ENCODE measurements around the gene BAHCC1. TPM values are rescaled to one million over a fixed set of nuclear protein-coding genes. Genes with fewer than 3 reads are reported as not detected.

Gene BAHCC1
- total and polyA plus RNA-seq, 2 of the 8 experiments (the other 6 are each of a cell fraction or from before 2014, with no cell fraction given), result 0.26 to 0.58 TPM

GRCh38 chr17:81514489-81514738 lies 119.2 kb downstream of the BAHCC1 start:
- no peak for DNase-seq (ENCODE audit: low read depth in 1 of 2, low spot score in 2 of 2)
- peaks cover 36% of the 10 kb centered on the region for H3K23me2 ChIP-seq (ENCODE audit: low read depth, low read length)
- 20% methylated on average over 1 of the region's 34 CpGs; no CpG with 5 or more reads in 1 of the 2 experiments for WGBS, 2 experiments (ENCODE audit: extremely low coverage in 1 of 2, insufficient coverage in 1 of 2, insufficient read length in 1 of 2, insufficient replicate concordance in 2 of 2, low coverage in 1 of 2, low lambda C conversion rate in 2 of 2, missing lambda C conversion rate in 1 of 2)
- peaks cover 0 to 20% (median 12%) of the 10 kb centered on the region in 4 experiments; a peak in 5 of 7 replicates for H3K27me3 ChIP-seq (replicated peaks in 1 of 4; ENCODE audit: control insufficient read depth in 3 of 4, extremely low read depth in 1 of 4, insufficient read depth in 3 of 4, low read length in 3 of 4)
- H3K4ac ChIP-seq (replicated peaks; ENCODE audit: insufficient read length, low read depth, low read length), result no peak overlapping the region
- no peak for FAIRE-seq
- H3K27ac ChIP-seq (ENCODE audit: low read depth, low read length), result peak overlapping the region; percentile 89; the same call in 1 of the 2 replicates
- peak overlapping the region; percentile 95; the same call in 1 of the 2 replicates for H3K18ac ChIP-seq (ENCODE audit: extremely low read depth, low read length)
- TF ChIP-seq BACH1 (IDR thresholded peaks at IDR 0.05; ENCODE audit: low read length) (peak; percentile 10; the same call in 1 of the 2 replicates), TAF7 (optimal IDR thresholded peaks at IDR 0.05; ENCODE audit: borderline replicate concordance, low read depth, low read length) (no peak), KDM1A (IDR thresholded peaks at IDR 0.05; ENCODE audit: borderline replicate concordance, low read length) (0 out of 2 replicates have a peak, but pooled peaks have one; percentile 0), SP2 (IDR thresholded peaks at IDR 0.05; ENCODE audit: low read length) (no peak), TEAD4 (IDR thresholded peaks at IDR 0.05; ENCODE audit: low read depth, low read length) (no peak)
- no peak overlapping the region for H2BK15ac ChIP-seq (ENCODE audit: low read length)
- H3K4me3 ChIP-seq (ENCODE audit: extremely low read depth in 1 of 4, insufficient read depth in 2 of 4, low read depth in 3 of 4, low read length in 4 of 4), result peak overlapping the region; percentile 56 to 75 (median 66)
- peak overlapping the region in 3 of 4 experiments; percentile 46 to 77 (median 75); a peak in 5 of 7 replicates for H3K9ac ChIP-seq (replicated peaks in 1 of 4; ENCODE audit: extremely low read depth in 1 of 4, low read depth in 3 of 4, low read length in 3 of 4)
- H2AK5ac ChIP-seq (ENCODE audit: low read depth, low read length), result 0 out of 2 replicates have a peak overlapping the region, but pooled peaks have one; percentile 15
- H3K4me2 ChIP-seq (ENCODE audit: insufficient read depth in 1 of 2, low read depth in 2 of 2, low read length in 2 of 2), result peak overlapping the region; percentile 75 to 85
- peak overlapping the region; percentile 7 for H4K5ac ChIP-seq (ENCODE audit: insufficient read length, low read depth, low read length)
- peaks cover 0 to 35% (median 20%) of the 10 kb centered on the region in 4 experiments; a peak in 6 of 7 replicates for H3K4me1 ChIP-seq (replicated peaks in 1 of 4; ENCODE audit: control insufficient read depth in 3 of 4, insufficient read depth in 4 of 4, low read length in 3 of 4)
- H4K91ac ChIP-seq (replicated peaks; ENCODE audit: insufficient read length, low read length), result peak overlapping the region; percentile 12
- peaks cover 24 to 44% of the 10 kb centered on the region in 2 experiments for H3K79me2 ChIP-seq (ENCODE audit: control insufficient read depth in 1 of 2, insufficient read depth in 2 of 2, low read length in 2 of 2)
- POLR2A ChIA-PET (ENCODE audit: partially characterized antibody), result interaction anchor here (1.0 to 35.8 kb wide), 20 partner anchors 2 to 395 kb away, joined by 3 to 1004 read pairs (median 6); partner anchors contain the start of genes ACTG1, ARL16, BAHCC1 and FAAP100
- peaks cover 19 to 27% (median 25%) of the 10 kb centered on the region in 4 experiments; a peak in 7 of 8 replicates for H3K36me3 ChIP-seq (ENCODE audit: control insufficient read depth in 2 of 4, insufficient read depth in 4 of 4, low read length in 3 of 4)
- H2BK120ac ChIP-seq (replicated peaks; ENCODE audit: low read depth, low read length), result no peak overlapping the region
- peak overlapping the region; percentile 36 for H3K56ac ChIP-seq (replicated peaks; ENCODE audit: insufficient read length, low read depth, low read length)
- H3K79me1 ChIP-seq (ENCODE audit: low read depth, low read length), result peaks cover 19% of the 10 kb centered on the region
- H2AFZ ChIP-seq (ENCODE audit: low read length), result no peak overlapping the region
- H3K9me3 ChIP-seq (ENCODE audit: insufficient read depth in 2 of 2, low read depth in 1 of 2, low read length in 1 of 2), result no peaks in the 10 kb centered on the region
- no peak overlapping the region for H3K23ac ChIP-seq (ENCODE audit: insufficient read length)
- CTCF ChIA-PET (ENCODE audit: partially characterized antibody), result interaction anchor here (3.6 kb wide), 1 partner anchor 30 kb away, joined by 12 read pairs; no protein-coding TSS in a partner anchor
- peaks cover 23 to 30% of the 10 kb centered on the region in 2 experiments for H4K20me1 ChIP-seq (replicated peaks in 1 of 2; ENCODE audit: control insufficient read depth in 1 of 2, insufficient read depth in 2 of 2, low read length in 2 of 2)
- H4K8ac ChIP-seq (ENCODE audit: extremely low read depth, insufficient read depth, low read length), result peak overlapping the region; percentile 96; the same call in 1 of the 2 replicates
- no peak overlapping the region for H2BK12ac ChIP-seq (ENCODE audit: low read depth, low read length)
- no peak overlapping the region for H3K14ac ChIP-seq (ENCODE audit: insufficient read length)
- peak overlapping the region; percentile 83 for H2BK5ac ChIP-seq (ENCODE audit: low read depth, low read length)
- no peak overlapping the region for H2BK20ac ChIP-seq (ENCODE audit: low read length)

All from H1 (cell line).